NB4 (cell line): ENCODE results near the gene SIDT1.

Experiments used
- CTCF ChIP-seq: IDR thresholded peaks from one replicate; pipeline ENCODE4 v1.5.1; 2012; ENCODE audit warnings: low read depth, low read length
- MYC ChIP-seq: IDR thresholded peaks from 2 replicates; pipeline ENCODE4 v1.6.1; 2011; ENCODE audit warnings: low read depth, low read length

- no peak for TF ChIP-seq CTCF
- TF ChIP-seq MYC: no peak
Observed at GRCh38 chr3:113537155-113537554, 4.8 kb downstream of the SIDT1 start.
